SK-N-SH treated with all-trans-retinoic acid at 6 μM for 48 hours (cell line): ENCODE data around the gene COX6A2.

Experiments
- ARNTL ChIP-seq: fragments of 450-650 bp; formaldehyde crosslinking; IDR thresholded peaks from 2 replicates; pipeline ENCODE4 v1.5.0; 2020; ENCODE audit warnings: low read depth, mild to moderate bottlenecking, moderate library complexity, borderline replicate concordance
- CREB5 ChIP-seq: fragments of 250-450 bp; sonication (Bioruptor Pico); IDR thresholded peaks from 2 replicates; pipeline ENCODE4 v1.5.1; 2020; ENCODE audit warnings: low read depth, mild to moderate bottlenecking, moderate library complexity
- CSDC2 ChIP-seq: fragments of 250-450 bp; sonication (Bioruptor Pico); IDR thresholded peaks from 2 replicates; pipeline ENCODE4 v1.5.0; 2020; ENCODE audit warnings: mild to moderate bottlenecking, moderate library complexity
- GLIS3 ChIP-seq: fragments of 250-450 bp; sonication (Bioruptor Pico); IDR thresholded peaks from 2 replicates; pipeline ENCODE4 v1.5.0; 2020; ENCODE audit warnings: mild to moderate bottlenecking, moderate library complexity
- ISL1 ChIP-seq: fragments of 250-450 bp; sonication (Bioruptor Pico); IDR thresholded peaks from 2 replicates; pipeline ENCODE4 v2.1.2; 2022; ENCODE audit warnings: mild to moderate bottlenecking, moderate library complexity
- PATZ1 ChIP-seq: fragments of 250-450 bp; sonication (Bioruptor Pico); IDR thresholded peaks from 2 replicates; pipeline ENCODE4 v1.8.0; 2020; ENCODE audit warnings: mild to moderate bottlenecking, moderate library complexity, borderline replicate concordance
- RARB ChIP-seq: fragments of 250-450 bp; sonication (Bioruptor Pico); IDR thresholded peaks from 2 replicates; pipeline ENCODE4 v1.8.0; 2021; ENCODE audit warnings: mild to moderate bottlenecking, moderate library complexity
- SNAI2 ChIP-seq: fragments of 250-450 bp; sonication (Bioruptor Pico); IDR thresholded peaks from 2 replicates; pipeline ENCODE4 v1.5.0; 2020; ENCODE audit warnings: mild to moderate bottlenecking, moderate library complexity
- TSHZ2 ChIP-seq: fragments of 250-450 bp; sonication (Bioruptor Pico); IDR thresholded peaks from 2 replicates; pipeline ENCODE4 v1.5.0; 2020; ENCODE audit warnings: mild to moderate bottlenecking, moderate library complexity
- ZC3H10 ChIP-seq: fragments of 250-450 bp; sonication (Bioruptor Pico); IDR thresholded peaks from 2 replicates; pipeline ENCODE4 v1.5.1; 2021; ENCODE audit warnings: mild to moderate bottlenecking, moderate library complexity
- TF ChIP-seq, protein P1 (sequence below): fragments of 250-450 bp; sonication (Bioruptor Pico); IDR thresholded peaks from 2 replicates; pipeline ENCODE4 v1.8.0; 2021; ENCODE audit warnings: low read depth, mild to moderate bottlenecking, moderate library complexity, borderline replicate concordance

GRCh38 chr16:31407406-31407805 lies 20.8 kb downstream of the COX6A2 start:
- TF ChIP-seq CSDC2 = no peak
- no peak for TF ChIP-seq TSHZ2 (CRISPR knock-in tag)
- no peak for TF ChIP-seq ARNTL (CRISPR knock-in tag)
- TF ChIP-seq RARB (CRISPR knock-in tag) = no peak
- no peak for TF ChIP-seq PATZ1 (CRISPR knock-in tag)
- no peak for TF ChIP-seq SNAI2 (CRISPR knock-in tag)
- TF ChIP-seq GLIS3 (CRISPR knock-in tag) = no peak
- TF ChIP-seq CREB5 (CRISPR knock-in tag) = no peak
- TF ChIP-seq, protein P1, sequence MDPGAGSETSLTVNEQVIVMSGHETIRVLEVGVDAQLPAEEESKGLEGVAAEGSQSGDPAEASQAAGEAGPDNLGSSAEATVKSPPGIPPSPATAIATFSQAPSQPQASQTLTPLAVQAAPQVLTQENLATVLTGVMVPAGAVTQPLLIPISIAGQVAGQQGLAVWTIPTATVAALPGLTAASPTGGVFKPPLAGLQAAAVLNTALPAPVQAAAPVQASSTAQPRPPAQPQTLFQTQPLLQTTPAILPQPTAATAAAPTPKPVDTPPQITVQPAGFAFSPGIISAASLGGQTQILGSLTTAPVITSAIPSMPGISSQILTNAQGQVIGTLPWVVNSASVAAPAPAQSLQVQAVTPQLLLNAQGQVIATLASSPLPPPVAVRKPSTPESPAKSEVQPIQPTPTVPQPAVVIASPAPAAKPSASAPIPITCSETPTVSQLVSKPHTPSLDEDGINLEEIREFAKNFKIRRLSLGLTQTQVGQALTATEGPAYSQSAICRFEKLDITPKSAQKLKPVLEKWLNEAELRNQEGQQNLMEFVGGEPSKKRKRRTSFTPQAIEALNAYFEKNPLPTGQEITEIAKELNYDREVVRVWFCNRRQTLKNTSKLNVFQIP (CRISPR knock-in tag) = no peak
- TF ChIP-seq ZC3H10 (CRISPR knock-in tag) = no peak
- no peak for TF ChIP-seq ISL1 (CRISPR knock-in tag)
